ENCODE results near the gene PSTPIP1. TPM values are rescaled to one million over a fixed set of nuclear protein-coding genes. Genes with fewer than 3 reads are reported as not detected.

Gene PSTPIP1
- total and polyA plus RNA-seq, 2 of the 4 experiments (the other 2 are of a cell fraction) = 0.36 to 1.1 TPM

DNA sequence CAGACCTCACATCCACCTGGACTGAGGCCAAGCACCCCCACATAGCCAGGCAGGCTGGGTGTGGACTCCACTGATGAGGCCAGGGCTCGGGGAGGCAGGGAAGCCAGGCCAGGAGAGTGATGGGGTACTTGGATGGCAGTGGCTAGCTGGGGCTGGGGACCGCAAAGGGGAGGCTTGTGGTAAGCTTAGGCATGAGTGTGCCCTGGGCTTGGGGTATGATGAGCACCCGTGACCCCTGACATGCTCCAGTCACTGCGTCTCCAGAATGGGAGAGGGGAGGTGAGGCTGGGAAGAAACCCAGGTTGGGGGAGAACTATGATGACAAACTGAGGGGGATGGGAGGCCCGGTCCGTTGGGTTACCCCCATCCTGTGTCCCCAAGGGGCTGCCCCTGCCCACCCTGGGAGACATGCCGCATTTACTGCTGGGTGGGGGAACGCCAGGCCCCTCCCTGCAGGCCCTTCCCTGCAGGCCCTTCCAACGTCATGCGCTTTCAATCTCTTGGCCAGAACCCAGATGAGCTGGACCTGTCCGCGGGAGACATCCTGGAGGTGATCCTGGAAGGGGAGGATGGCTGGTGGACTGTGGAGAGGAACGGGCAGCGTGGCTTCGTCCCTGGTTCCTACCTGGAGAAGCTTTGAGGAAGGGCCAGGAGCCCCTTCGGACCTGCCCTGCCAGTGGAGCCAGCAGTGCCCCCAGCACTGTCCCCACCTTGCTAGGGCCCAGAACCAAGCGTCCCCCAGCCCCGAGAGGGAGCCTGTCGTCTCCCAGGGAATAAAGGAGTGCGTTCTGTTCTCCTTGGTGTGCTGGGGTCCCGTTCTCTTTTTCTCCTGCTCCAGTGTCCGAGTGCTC is 41.8 kb downstream of the PSTPIP1 start (continued):
- TF ChIP-seq, protein P1, sequence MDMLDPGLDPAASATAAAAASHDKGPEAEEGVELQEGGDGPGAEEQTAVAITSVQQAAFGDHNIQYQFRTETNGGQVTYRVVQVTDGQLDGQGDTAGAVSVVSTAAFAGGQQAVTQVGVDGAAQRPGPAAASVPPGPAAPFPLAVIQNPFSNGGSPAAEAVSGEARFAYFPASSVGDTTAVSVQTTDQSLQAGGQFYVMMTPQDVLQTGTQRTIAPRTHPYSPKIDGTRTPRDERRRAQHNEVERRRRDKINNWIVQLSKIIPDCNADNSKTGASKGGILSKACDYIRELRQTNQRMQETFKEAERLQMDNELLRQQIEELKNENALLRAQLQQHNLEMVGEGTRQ (IDR thresholded peaks at IDR 0.05; ENCODE audit: low read depth, low read length) = no peak

DNA sequence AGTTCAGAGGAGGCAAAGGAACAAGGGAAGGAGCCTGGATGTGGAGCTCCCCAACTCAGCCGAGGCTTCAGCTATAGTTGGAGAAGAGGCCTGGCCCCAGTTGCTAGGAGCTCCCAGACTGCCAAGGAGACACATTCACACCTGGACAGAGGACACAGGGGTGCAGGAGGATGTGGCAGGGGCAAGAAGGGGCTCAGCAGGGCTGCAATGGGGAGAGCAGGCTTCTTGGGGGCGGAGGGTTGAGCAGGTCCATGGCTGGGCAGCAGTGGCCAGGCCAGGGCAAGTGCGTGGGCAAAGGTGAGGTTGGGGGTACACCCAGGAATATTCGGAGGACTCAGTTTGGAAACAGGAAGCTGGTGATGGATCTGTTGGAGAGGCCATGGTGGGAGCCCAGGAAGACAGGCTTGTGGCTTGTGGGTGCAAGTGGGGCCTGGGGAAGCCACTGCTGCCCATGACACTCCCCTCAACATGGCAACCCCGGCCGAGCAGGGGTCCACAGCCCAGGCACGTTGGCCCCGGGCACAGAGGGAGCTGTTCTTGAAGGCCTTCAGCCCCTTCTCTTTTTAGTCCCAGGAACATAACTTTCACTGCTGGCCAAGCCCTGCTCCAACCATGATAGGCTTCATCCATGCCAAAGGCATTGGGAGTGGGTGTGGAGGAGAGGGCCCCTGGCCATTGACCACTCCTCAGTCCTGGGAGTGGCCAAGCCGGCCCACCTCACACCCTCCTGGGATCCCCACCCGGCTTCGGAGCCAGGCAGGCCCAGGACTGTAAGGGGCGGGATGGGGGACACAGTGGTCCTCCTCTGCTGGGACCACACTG is 42.7 kb downstream of the PSTPIP1 start:
- Histone ChIP-seq H3K79me1 (ENCODE audit: low read depth in 1 of 2, low read length in 2 of 2) (peaks cover 0 to 17% of the 10 kb centered on the region in 2 experiments; a peak in 1 of 4 replicates), H2AK9ac (replicated peaks; ENCODE audit: low read depth, low read length, poor library complexity) (no peak overlapping the region), H2AK5ac (ENCODE audit: low read depth, low read length) (no peak overlapping the region), H2BK5ac (ENCODE audit: low read depth, low read length, poor library complexity, severe bottlenecking) (no peak overlapping the region), H3K4ac (ENCODE audit: low read depth, low read length) (no peak overlapping the region), H3K27me3 (ENCODE audit: control insufficient read depth, insufficient read depth, low read length) (no peaks in the 10 kb centered on the region), H3K23ac (ENCODE audit: low read depth, low read length) (no peak overlapping the region), H2AFZ (replicated peaks; ENCODE audit: low read length, poor library complexity) (no peak overlapping the region), H3K4me2 (ENCODE audit: low read depth, low read length) (no peak overlapping the region), H3K27ac (ENCODE audit: insufficient read depth, low read length) (no peak overlapping the region), H3K4me3 (ENCODE audit: insufficient read depth, low read depth, low read length) (no peak overlapping the region), H4K8ac (ENCODE audit: low read depth in 2 of 2, low read length in 2 of 2) (no peak overlapping the region), H4K91ac (ENCODE audit: insufficient read depth, low read depth, low read length) (no peak overlapping the region), H3K9me3 (ENCODE audit: control insufficient read depth, insufficient read depth, low read length) (no peaks in the 10 kb centered on the region), H3K14ac (replicated peaks; ENCODE audit: low read depth, low read length) (no peak overlapping the region), H2BK15ac (ENCODE audit: low read depth, low read length) (no peak overlapping the region), H2BK120ac (ENCODE audit: low read depth, low read length) (no peak overlapping the region), H3K18ac (ENCODE audit: low read depth, low read length) (no peak overlapping the region), H3K9me1 (ENCODE audit: insufficient read depth, low read length) (peaks cover 8% of the 10 kb centered on the region), H2BK20ac (ENCODE audit: low read depth, low read length) (no peak overlapping the region), H3K4me1 (ENCODE audit: control insufficient read depth, insufficient read depth, low read length) (0 out of 2 replicates have a peak, but pooled peaks cover 2% of the 10 kb centered on the region), H4K5ac (ENCODE audit: low read depth, low read length) (no peak overlapping the region), H3K56ac (ENCODE audit: extremely low read depth, insufficient read depth, low read length) (no peak overlapping the region), H3K36me3 (ENCODE audit: control insufficient read depth, insufficient read depth, low read length) (peaks cover 11% of the 10 kb centered on the region), H3K9ac (ENCODE audit: low read depth, low read length) (no peak overlapping the region), H4K20me1 (ENCODE audit: insufficient read depth, low read length) (peaks cover 4% of the 10 kb centered on the region; the same call in 1 of the 2 replicates)
- no TSS peak for BruUV-seq (replicated peaks)
- no peak for DNase-seq
- ChIA-PET POLR2A (ENCODE audit: unreplicated experiment) (no interaction called here), CTCF (no interaction called here)
- ATAC-seq (ENCODE audit: low read depth) = no peak
- dilution Hi-C loops (cut with HindIII; ENCODE audit: low sequenced_read_pairs, unreplicated experiment) = no loop called here
- intact Hi-C loops (cut with micrococcal nuclease) = no loop called here
- in situ Hi-C loops (cut with MboI; ENCODE audit: low sequenced_read_pairs) = no loop called here
- WGBS, 2 experiments (ENCODE audit: extremely low coverage in 2 of 2, insufficient read length in 1 of 2) = 100% methylated on average over 1 of the region's 12 CpGs; no CpG with 5 or more reads in 1 of the 2 experiments
- no peak for TF ChIP-seq RCOR1 (IDR thresholded peaks at IDR 0.05; ENCODE audit: insufficient replicate concordance, low read length)
- TF ChIP-seq MXI1 (IDR thresholded peaks at IDR 0.05; ENCODE audit: borderline replicate concordance, low read depth, low read length) = no peak
- TF ChIP-seq MAZ (IDR thresholded peaks at IDR 0.05; ENCODE audit: borderline replicate concordance, low read depth, low read length) = no peak
- no peak for TF ChIP-seq RFX5 (IDR thresholded peaks at IDR 0.05; ENCODE audit: low read depth, low read length)
- TF ChIP-seq BHLHE40 (IDR thresholded peaks at IDR 0.05; ENCODE audit: low read depth, low read length) = no peak
- TF ChIP-seq, protein P2, sequence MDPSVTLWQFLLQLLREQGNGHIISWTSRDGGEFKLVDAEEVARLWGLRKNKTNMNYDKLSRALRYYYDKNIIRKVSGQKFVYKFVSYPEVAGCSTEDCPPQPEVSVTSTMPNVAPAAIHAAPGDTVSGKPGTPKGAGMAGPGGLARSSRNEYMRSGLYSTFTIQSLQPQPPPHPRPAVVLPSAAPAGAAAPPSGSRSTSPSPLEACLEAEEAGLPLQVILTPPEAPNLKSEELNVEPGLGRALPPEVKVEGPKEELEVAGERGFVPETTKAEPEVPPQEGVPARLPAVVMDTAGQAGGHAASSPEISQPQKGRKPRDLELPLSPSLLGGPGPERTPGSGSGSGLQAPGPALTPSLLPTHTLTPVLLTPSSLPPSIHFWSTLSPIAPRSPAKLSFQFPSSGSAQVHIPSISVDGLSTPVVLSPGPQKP (IDR thresholded peaks at IDR 0.05; ENCODE audit: borderline replicate concordance, low read depth, low read length) = no peak
- TF ChIP-seq FOS (IDR thresholded peaks at IDR 0.05; ENCODE audit: low read depth, low read length) = no peak
- no peak for TF ChIP-seq CTCF (conservative IDR thresholded peaks at IDR 0.05; ENCODE audit: low read depth, low read length)
